GM18499 (cell line): ENCODE data around the gene LST1.

ENCODE experiments used
- ATAC-seq: cut with Tn5 transposase; IDR thresholded peaks from one replicate; pipeline ENCODE4 v1.9.1; 2021; ENCODE audit warnings: moderate number of reproducible peaks; ENCODE audit not compliant: insufficient read depth, unreplicated experiment

LST1 gene

DNA sequence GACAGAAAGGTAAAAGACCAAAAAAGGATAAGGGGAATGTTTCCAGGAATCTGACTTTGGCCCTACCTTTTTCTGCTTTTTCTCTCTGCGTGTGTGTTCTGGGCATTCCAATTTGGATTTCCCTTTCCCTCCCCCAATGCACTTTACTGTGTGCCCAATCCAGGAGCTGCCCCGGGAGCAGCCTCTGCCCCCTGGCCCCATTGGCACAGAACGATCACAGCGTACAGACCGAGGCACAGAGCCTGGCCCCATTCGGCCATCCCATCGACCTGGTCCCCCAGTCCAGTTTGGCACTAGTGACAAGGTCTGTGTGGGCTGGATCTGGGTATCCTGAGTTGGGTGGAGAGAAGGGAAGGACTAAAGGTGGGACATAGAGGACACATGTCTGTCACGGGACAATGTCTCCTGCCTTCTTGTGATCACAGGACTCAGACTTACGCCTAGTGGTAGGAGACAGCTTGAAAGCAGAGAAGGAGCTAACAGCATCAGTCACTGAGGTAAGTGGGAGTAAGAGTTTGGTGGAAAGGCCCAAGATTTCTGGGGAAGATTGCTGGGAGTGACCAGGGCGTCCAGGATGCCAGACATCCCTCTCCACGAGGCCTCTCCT, 49.0 kb downstream of the LST1 start:
- no peak for ATAC-seq

DNA sequence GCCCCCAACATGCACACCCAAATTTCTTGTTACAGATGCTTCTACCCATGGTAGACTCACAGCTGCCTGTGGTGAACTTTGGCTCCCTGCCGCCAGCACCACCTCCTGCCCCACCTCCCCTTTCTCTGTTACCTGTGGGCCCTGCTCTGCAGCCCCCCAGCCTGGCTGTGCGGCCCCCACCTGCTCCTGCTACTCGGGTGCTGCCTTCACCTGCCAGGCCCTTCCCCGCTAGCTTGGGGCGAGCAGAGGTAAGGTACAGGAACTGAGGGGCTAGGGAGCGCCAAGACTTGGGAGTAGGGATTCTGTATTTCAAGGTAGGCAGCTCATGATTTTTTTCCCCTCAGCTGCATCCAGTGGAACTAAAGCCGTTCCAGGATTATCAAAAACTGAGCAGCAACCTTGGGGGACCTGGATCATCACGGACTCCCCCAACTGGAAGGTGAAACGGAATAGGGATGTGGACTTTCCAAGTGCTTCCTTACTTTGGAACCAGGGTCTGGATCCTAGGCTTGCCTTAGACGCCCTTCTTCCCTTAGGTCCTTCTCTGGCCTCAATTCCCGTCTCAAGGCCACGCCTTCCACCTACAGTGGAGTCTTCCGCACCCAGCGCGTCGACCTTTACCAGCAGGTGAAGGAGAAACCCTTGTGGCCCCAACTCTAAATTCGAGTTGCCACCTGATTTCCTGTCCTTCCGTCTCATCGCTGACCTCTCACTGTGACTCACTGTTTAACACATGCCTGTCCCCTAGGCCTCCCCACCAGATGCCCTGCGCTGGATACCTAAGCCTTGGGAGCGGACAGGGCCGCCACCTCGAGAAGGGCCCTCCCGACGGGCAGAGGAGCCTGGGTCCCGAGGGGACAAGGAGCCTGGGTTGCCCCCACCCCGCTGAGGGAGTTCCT, 50.9 kb downstream of the LST1 start:
- no peak for ATAC-seq
